PC-9 (cell line): ENCODE measurements around the gene MAN2A1.

Experiments
- CTCF ChIP-seq: fragments of 200-600 bp; sonication (generic); conservative IDR thresholded peaks from 2 replicates; pipeline ENCODE4 v1.6.1; 2017; ENCODE audit warnings: mixed run types, antibody characterized with exemption, mild to moderate bottlenecking, moderate library complexity
- EZH2 ChIP-seq: fragments of 200-600 bp; sonication (generic); IDR thresholded peaks from 2 replicates; pipeline ENCODE4 v1.8.0; 2017; ENCODE audit warnings: antibody characterized with exemption, low read depth

GRCh38 chr5:109805883-109806282 lies 116.2 kb downstream of the MAN2A1 start:
- no peak for TF ChIP-seq CTCF
- TF ChIP-seq EZH2, result no peak
